ENCODE data around the gene GUK1.

The GUK1 gene

GRCh38 chr1:228131766-228132165, 8.3 kb upstream of the GUK1 start:
- FAIRE-seq (no peak), DNase-seq (ENCODE audit: insufficient read length, low spot score) (no peak)
- no peak for TF ChIP-seq POLR2A (IDR thresholded peaks at IDR 0.05; ENCODE audit: low read depth, low read length)

- no peak for TF ChIP-seq POLR2A (IDR thresholded peaks at IDR 0.05; ENCODE audit: low read depth, low read length)
- DNase-seq (ENCODE audit: insufficient read length, low spot score) (no peak), FAIRE-seq (no peak)
These were observed 5.5 kb upstream of the GUK1 start for GRCh38 chr1:228134591-228134990.

GRCh38 chr1:228136901-228137300, 3.2 kb upstream of the GUK1 start:
- no peak for DNase-seq (ENCODE audit: insufficient read length, low spot score)
- no peak for FAIRE-seq
- no peak for TF ChIP-seq POLR2A (IDR thresholded peaks at IDR 0.05; ENCODE audit: low read depth, low read length)

DNA sequence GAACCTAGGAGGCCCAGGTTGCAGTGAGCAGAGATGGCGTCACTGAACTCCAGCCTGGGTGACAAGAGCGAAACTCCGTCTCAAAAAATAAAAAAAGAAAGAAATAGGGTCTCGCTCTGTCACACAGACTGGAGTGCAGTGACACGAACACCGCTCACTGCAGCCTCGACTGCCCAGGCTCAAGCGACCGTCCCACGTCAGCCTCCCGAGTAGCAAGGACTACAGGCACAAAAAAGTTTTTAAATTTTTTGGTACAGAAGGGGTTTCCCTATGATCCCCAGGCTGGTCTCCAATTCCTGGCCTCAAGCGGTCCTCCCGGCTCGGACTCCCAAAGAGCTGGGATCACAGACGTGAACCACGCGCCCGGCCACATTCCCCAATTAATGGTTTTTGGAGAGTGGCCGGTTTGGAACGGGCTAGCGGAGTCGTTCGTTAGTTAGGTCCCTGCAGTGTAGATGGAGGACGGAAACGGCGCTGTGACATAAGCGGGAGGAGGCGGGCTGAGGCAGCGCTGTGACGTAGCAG, 611 bp upstream of the GUK1 start:
- TF ChIP-seq POLR2A (IDR thresholded peaks at IDR 0.05; ENCODE audit: low read depth, low read length) = peak; percentile 71
- no peak for DNase-seq (ENCODE audit: insufficient read length, low spot score)
- no peak for FAIRE-seq

- no peak for DNase-seq (ENCODE audit: insufficient read length, low spot score)
- FAIRE-seq = no peak
- TF ChIP-seq POLR2A (IDR thresholded peaks at IDR 0.05; ENCODE audit: low read depth, low read length) = no peak
These were observed 696 bp downstream of the GUK1 start for GRCh38 chr1:228140724-228141225.

DNA sequence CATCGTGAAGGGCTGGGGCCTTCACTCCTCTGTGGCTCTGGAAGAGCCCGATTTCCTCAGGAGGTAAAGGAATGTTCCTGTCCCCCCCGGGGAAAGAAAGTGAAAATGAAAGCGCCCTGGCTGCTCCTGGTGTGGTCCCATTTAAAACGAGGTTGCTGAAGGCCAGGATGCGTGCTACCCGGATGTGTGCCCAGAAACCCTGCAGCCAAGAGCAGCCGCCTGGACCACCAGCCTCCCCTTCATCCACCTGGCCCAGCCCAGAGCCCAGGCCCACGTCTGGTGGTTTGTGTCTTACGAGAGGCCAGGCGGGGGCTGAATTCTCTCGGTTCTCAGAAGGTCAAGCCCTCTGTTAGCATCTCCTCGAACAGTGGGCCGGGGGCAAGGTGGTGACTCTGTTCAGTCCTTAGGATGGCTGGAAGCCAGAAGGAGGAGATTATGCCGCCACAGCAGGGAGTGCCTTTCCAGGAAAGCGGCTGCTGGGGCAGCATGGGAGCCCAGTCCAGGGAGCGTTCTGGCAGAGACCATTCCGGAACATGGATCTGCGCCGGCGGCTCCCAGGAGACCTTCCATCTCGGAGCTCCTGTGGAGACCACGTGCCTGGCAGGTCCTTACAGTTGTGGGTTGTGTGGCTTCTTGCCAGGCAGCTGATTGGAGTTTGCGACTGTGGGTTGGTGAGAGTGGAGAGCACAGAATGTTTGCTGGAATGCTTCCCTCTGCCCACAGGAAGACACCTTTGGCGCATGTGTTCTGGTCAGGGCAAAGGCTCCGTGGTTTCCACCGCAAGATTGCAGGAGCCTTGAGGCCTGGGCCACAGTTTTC, 1.4 kb downstream of the GUK1 start:
- no peak for TF ChIP-seq POLR2A (IDR thresholded peaks at IDR 0.05; ENCODE audit: low read depth, low read length)
- DNase-seq (ENCODE audit: insufficient read length, low spot score) = no peak
- FAIRE-seq = no peak

GRCh38 chr1:228142155-228142691, 2.1 kb downstream of the GUK1 start:
- DNase-seq (ENCODE audit: insufficient read length, low spot score) = no peak
- TF ChIP-seq POLR2A (IDR thresholded peaks at IDR 0.05; ENCODE audit: low read depth, low read length) = no peak

DNA sequence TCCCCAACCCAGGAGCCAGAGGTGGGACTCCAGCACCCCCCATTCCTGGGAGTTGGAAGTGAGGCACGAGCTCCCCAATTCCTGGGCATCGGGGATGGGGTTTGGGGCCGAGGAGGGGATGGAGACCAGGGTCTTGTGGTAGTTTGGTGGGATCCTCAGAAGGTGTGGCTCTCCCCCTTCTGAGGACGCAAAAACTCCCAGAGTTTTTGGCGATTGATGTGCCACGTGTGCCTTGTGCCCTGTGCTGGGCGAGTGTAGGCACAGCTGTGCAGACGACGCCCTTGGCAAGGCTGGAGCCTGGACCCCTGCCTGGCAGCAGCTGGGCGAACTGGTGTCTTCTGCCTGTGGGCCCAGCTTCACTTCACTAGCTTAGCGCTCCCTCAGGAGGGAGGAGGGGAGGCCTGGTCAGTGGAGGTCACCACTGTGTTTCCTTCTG, 2.6 kb downstream of the GUK1 start:
- no peak for TF ChIP-seq POLR2A (IDR thresholded peaks at IDR 0.05; ENCODE audit: low read depth, low read length)
- FAIRE-seq (no peak), DNase-seq (ENCODE audit: insufficient read length, low spot score) (no peak)

More at GRCh38 chr1:228142155-228142691, 2.1 kb downstream of the GUK1 start:
- FAIRE-seq = no peak

- DNase-seq (ENCODE audit: insufficient read length, low spot score) (no peak), FAIRE-seq (no peak)
- TF ChIP-seq POLR2A (IDR thresholded peaks at IDR 0.05; ENCODE audit: low read depth, low read length) = no peak
These were observed 3.6 kb downstream of the GUK1 start for GRCh38 chr1:228143480-228144192.

GRCh38 chr1:228144193-228144992, 4.3 kb downstream of the GUK1 start:
- no peak for TF ChIP-seq POLR2A (IDR thresholded peaks at IDR 0.05; ENCODE audit: low read depth, low read length)
- FAIRE-seq (no peak), DNase-seq (ENCODE audit: insufficient read length, low spot score) (no peak)

DNA sequence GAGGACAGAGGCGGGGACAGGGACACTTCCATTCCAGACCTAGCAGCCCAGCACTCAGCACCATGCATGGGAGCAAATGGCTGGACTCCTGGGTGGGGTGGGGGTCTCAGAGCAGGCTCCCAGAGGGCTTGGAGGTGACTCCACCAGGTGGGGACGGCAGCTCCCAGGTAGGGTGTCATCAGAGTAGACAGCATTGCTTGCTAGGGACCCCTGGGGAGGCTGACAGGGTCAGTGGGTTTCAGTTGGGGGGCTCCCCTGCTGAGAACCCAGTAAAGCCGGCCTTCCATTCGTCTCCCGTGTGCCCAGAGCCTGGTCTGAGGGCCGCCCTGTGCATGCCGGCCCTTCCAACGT, 4.9 kb downstream of the GUK1 start:
- DNase-seq (ENCODE audit: insufficient read length, low spot score) = no peak
- TF ChIP-seq POLR2A (IDR thresholded peaks at IDR 0.05; ENCODE audit: low read depth, low read length) = no peak
- FAIRE-seq = no peak

GRCh38 chr1:228145463-228146416, 5.7 kb downstream of the GUK1 start:
- FAIRE-seq (no peak), DNase-seq (ENCODE audit: insufficient read length, low spot score) (no peak)
- no peak for TF ChIP-seq POLR2A (IDR thresholded peaks at IDR 0.05; ENCODE audit: low read depth, low read length)
